Measurements from ENCODE around the gene NRAP. TPM values are rescaled to one million over a fixed set of nuclear protein-coding genes. Genes with fewer than 3 reads are reported as not detected.

NRAP gene
- total RNA-seq, 4 donors from 2014 or later = not detected

DNA sequence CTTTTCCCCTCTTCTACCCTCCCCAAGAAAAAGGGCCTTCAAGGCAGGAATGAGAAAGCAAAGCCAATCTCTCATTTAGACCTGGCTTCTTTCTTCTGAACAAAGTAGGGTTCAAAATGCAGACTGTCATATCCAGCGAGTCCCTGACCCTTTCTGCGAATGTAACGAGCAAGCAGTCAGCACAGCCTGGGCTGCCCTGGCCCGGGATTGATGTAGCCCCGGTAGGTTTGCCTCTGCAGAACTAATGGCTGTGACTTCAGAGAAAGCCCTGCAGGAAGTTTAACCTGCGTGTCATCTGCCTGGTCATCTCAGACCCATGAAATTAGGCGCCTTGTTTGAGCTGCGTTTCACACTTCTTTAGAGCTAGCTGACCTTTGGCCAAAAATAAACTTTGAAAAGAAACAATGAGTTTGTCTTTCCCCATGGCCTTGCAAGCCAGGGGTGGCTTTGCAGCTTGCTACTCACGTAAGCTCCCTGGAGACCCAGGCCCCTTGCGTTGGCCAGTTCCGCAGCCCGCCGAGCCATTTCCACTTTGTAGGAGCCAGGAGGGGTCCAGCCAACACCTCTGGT, 74.6 kb downstream of the NRAP start:
- no peak overlapping the region for H3K4me3 ChIP-seq (replicated peaks in 1 of 3)
- H3K9me3 ChIP-seq = no peaks in the 10 kb centered on the region
- 73 to 78% methylated on average over 13 of the region's 13 CpGs for WGBS, 2 donors
- no peaks in the 10 kb centered on the region for H3K4me1 ChIP-seq
- no peak for DNase-seq
- no peaks in the 10 kb centered on the region for H3K36me3 ChIP-seq
- TF ChIP-seq, protein P1, sequence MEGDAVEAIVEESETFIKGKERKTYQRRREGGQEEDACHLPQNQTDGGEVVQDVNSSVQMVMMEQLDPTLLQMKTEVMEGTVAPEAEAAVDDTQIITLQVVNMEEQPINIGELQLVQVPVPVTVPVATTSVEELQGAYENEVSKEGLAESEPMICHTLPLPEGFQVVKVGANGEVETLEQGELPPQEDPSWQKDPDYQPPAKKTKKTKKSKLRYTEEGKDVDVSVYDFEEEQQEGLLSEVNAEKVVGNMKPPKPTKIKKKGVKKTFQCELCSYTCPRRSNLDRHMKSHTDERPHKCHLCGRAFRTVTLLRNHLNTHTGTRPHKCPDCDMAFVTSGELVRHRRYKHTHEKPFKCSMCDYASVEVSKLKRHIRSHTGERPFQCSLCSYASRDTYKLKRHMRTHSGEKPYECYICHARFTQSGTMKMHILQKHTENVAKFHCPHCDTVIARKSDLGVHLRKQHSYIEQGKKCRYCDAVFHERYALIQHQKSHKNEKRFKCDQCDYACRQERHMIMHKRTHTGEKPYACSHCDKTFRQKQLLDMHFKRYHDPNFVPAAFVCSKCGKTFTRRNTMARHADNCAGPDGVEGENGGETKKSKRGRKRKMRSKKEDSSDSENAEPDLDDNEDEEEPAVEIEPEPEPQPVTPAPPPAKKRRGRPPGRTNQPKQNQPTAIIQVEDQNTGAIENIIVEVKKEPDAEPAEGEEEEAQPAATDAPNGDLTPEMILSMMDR (IDR thresholded peaks at IDR 0.05) = no peak
- no peak for TF ChIP-seq POLR2A (IDR thresholded peaks at IDR 0.05)
- no peaks in the 10 kb centered on the region for H3K27me3 ChIP-seq
- H3K27ac ChIP-seq = no peak overlapping the region
- intact Hi-C loops (cut with DNase I) = no loop called here

DNA sequence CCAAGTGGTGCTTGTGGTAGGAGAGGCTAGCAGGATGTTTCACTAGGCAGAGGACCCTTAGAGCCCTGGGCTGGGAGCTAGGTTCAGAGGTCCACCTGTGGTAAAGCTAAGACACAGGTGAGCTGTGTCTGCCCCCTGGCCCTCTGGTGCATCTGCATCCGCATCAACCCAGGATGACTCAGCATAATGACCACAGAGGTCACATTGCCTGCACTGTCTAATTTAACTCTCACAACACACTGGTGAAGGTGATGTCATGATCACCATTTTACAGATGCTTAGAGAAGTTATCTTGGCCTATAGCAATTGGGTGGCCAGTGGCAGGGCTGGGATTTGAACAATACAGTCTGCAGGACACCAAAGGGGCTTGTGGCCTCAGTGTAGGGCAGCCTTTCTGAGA, 77.9 kb downstream of the NRAP start:
- intact Hi-C loops (cut with DNase I) = no loop called here
- no peaks in the 10 kb centered on the region for H3K4me1 ChIP-seq
- DNase-seq = no peak
- 67 to 80% methylated on average over 1 of the region's 1 CpG for WGBS, 2 donors
- no peak overlapping the region for H3K4me3 ChIP-seq (replicated peaks in 1 of 3)
- no peaks in the 10 kb centered on the region for H3K9me3 ChIP-seq
- no peak overlapping the region for H3K27ac ChIP-seq
- H3K27me3 ChIP-seq = no peaks in the 10 kb centered on the region
- TF ChIP-seq, protein P1 (IDR thresholded peaks at IDR 0.05) = no peak
- TF ChIP-seq POLR2A (IDR thresholded peaks at IDR 0.05) = no peak
- no peaks in the 10 kb centered on the region for H3K36me3 ChIP-seq

DNA sequence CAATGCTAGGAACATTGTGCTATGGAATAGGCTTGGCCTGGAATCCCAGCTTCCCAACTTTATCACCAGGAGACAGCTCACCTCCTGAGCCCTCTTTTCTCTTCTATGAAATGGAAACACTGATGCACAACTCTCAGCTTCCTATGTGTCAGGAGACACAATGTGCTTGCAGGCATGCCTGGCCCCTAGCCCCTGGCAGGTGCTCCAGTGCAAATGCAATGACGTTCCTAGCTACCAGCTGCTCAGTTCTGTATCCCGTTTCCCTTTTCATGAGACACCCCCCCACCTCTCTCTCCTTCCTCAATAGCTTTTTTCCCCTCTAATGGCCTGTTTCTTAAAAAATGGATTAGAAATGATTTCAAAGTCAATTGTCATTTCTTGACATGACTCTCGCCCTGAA, 80.3 kb downstream of the NRAP start:
- Histone ChIP-seq H3K27me3 (no peaks in the 10 kb centered on the region), H3K4me3 (replicated peaks in 1 of 3) (no peak overlapping the region), H3K27ac (no peak overlapping the region), H3K36me3 (no peaks in the 10 kb centered on the region), H3K9me3 (no peaks in the 10 kb centered on the region), H3K4me1 (no peaks in the 10 kb centered on the region)
- WGBS, 2 donors = 70 to 73% methylated on average over 3 of the region's 3 CpGs
- DNase-seq = no peak
- intact Hi-C loops (cut with DNase I) = no loop called here
- TF ChIP-seq POLR2A (IDR thresholded peaks at IDR 0.05) = no peak
- TF ChIP-seq, protein P1 (IDR thresholded peaks at IDR 0.05) = no peak

DNA sequence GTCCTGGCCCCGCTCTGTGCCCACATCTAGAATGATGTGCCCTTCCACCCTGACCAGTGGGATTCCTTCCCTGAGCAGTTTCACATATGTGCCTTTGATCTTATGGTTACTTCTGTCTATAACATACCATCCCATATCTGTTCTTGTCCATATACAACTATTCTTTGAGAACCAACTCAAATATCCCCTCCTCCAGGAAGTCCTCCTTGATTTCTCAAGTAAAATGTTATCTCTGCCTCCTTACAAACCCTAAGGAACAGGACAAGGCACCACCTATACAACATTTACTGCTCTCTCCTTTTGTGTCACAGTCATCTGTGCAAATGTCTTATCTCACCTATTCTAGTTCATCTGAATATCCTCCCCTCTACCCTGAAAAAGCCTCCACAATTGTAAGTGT, 82.7 kb downstream of the NRAP start:
- intact Hi-C loops (cut with DNase I) = no loop called here
- Histone ChIP-seq H3K9me3 (no peaks in the 10 kb centered on the region), H3K27me3 (no peaks in the 10 kb centered on the region), H3K36me3 (no peaks in the 10 kb centered on the region), H3K4me1 (no peaks in the 10 kb centered on the region), H3K27ac (no peak overlapping the region), H3K4me3 (replicated peaks in 1 of 3) (no peak overlapping the region)
- no peak for DNase-seq
- WGBS, 2 donors = 82 to 94% methylated on average over 1 of the region's 1 CpG
- TF ChIP-seq, protein P1 (IDR thresholded peaks at IDR 0.05) = no peak
- TF ChIP-seq POLR2A (IDR thresholded peaks at IDR 0.05) = no peak

DNA sequence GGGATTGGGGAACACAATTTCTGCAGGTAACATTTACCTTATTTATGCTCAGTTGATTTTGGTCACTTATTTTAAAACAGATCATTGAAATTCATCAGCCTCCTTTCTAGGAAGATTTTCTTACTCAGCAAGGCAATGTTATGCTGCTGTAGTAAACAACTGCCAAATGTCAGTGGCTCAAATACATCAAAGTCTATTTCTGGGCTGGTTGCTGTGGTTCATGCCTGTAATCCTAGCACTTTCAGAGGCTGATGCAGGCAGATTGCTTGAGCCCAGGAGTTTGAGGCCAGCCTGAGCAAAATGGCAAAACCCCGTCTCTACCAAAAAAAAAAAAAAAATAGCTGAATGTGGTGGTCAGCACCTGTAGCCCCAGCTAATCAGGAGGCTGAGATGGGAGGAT, 85.1 kb downstream of the NRAP start:
- H3K27ac ChIP-seq = no peak overlapping the region
- no peak for DNase-seq
- H3K4me1 ChIP-seq = no peaks in the 10 kb centered on the region
- 87 to 89% methylated on average over 1 of the region's 1 CpG for WGBS, 2 donors
- intact Hi-C loops (cut with DNase I) = no loop called here
- H3K27me3 ChIP-seq = no peaks in the 10 kb centered on the region
- no peaks in the 10 kb centered on the region for H3K9me3 ChIP-seq
- no peaks in the 10 kb centered on the region for H3K36me3 ChIP-seq
- no peak overlapping the region for H3K4me3 ChIP-seq (replicated peaks in 1 of 3)
- TF ChIP-seq, protein P1 (IDR thresholded peaks at IDR 0.05) = no peak
- TF ChIP-seq POLR2A (IDR thresholded peaks at IDR 0.05) = no peak

Data from thyroid gland (tissue), 4 donors.